CD4-positive, alpha-beta T cell (primary cell): Measurements from ENCODE around the gene PIP5K1B. TPM values are rescaled to one million over a fixed set of nuclear protein-coding genes. Genes with fewer than 3 reads are reported as not detected.

Source experiments
- ATAC-seq: fragments of 200-7000 bp; cut with Tn5 transposase; one replicate; pipeline ENCODE4 v1.10.0; 2022; ENCODE audit warnings: mild to moderate bottlenecking; ENCODE audit not compliant: poor library complexity
- CTCF ChIA-PET: fragments of 350-600 bp; sonication (Branson Sonifier 250); formaldehyde crosslinking; loops from one replicate; lab custom pipeline; 2021; ENCODE audit warnings: antibody characterized with exemption, inconsistent platforms; lab: Charles Lee
- POLR2A ChIA-PET: fragments of 350-600 bp; sonication (Branson Sonifier 250); formaldehyde crosslinking; loops from one replicate; lab custom pipeline; 2021; ENCODE audit warnings: antibody characterized with exemption, inconsistent platforms; lab: Charles Lee
- DNase-seq, 14 experiments: peaks; one replicate each; pipeline ENCODE4 v3.0.0-alpha.2; 2013 to 2020; ENCODE audit warnings: mixed read lengths in 2 of 14
- H3K27ac ChIP-seq, 2 donors: one replicate each; pipeline versions ENCODE4 v1.5.1 to v1.7.0; 2013; ENCODE audit warnings: low read length in 2 of 2, low read depth in 1 of 2, mild to moderate bottlenecking in 1 of 2
- H3K27me3 ChIP-seq, 2 experiments: 1 replicate in 1 of 2; 2 replicates in 1 of 2; pipeline versions ENCODE4 v1.6.1 to v1.7.0; 2013; ENCODE audit warnings: low read length in 2 of 2, control low read depth in 1 of 2, mild to moderate bottlenecking in 1 of 2, moderate library complexity in 1 of 2; ENCODE audit not compliant: insufficient read depth in 2 of 2, control insufficient read depth in 1 of 2
- H3K36me3 ChIP-seq: one replicate; pipeline ENCODE4 v1.6.1; 2013; ENCODE audit warnings: low read length, control low read depth; ENCODE audit not compliant: insufficient read depth
- H3K4me1 ChIP-seq: one replicate; pipeline ENCODE4 v1.6.1; 2013; ENCODE audit warnings: low read length, control low read depth; ENCODE audit not compliant: insufficient read depth
- H3K4me3 ChIP-seq: one replicate; pipeline ENCODE4 v1.5.1; 2013; ENCODE audit warnings: mild to moderate bottlenecking, low read length, moderate library complexity
- H3K9me3 ChIP-seq, 2 experiments: 1 replicate in 1 of 2; 2 replicates in 1 of 2; pipeline versions ENCODE4 v1.6.1 to v1.7.0; 2013; ENCODE audit warnings: low read length in 2 of 2, mild to moderate bottlenecking in 2 of 2, control low read depth in 1 of 2, moderate library complexity in 1 of 2; ENCODE audit not compliant: control insufficient read depth in 1 of 2, insufficient read depth in 1 of 2
- H3K27ac Mint-ChIP-seq: one replicate; pipeline ENCODE4 v1.8.0; 2020; ENCODE audit warnings: mixed read lengths
- H3K27me3 Mint-ChIP-seq: one replicate; pipeline ENCODE4 v1.8.0; 2021; ENCODE audit warnings: mixed read lengths
- H3K36me3 Mint-ChIP-seq: one replicate; pipeline ENCODE4 v1.8.0; 2021; ENCODE audit warnings: low read depth, mixed read lengths
- H3K4me1 Mint-ChIP-seq: one replicate; pipeline ENCODE4 v1.8.0; 2021; ENCODE audit warnings: low read depth, mixed read lengths
- H3K4me3 Mint-ChIP-seq: one replicate; pipeline ENCODE4 v1.8.0; 2020; ENCODE audit warnings: mild to moderate bottlenecking, mixed read lengths
- H3K9me3 Mint-ChIP-seq: one replicate; pipeline ENCODE4 v1.8.0; 2020; ENCODE audit warnings: mixed read lengths
- intact Hi-C, 2 experiments: fragments of 100-400 bp; cut with DNase I in 1 of 2; cut with micrococcal nuclease in 1 of 2; formaldehyde crosslinking; loops; one replicate each; pipeline versions ENCODE4 v1.15.1 to v1.9.0; 2023 to 2025; cut with DNase I, micrococcal nuclease
- total RNA-seq, 174 experiments: library from RNA in 2 of 174; stranded (reverse) in 2 of 174; gene quantifications; one replicate each; pipeline ENCODE4 v1.2.3 and lab custom pipeline; 2021 to 2026
- TF ChIP-seq, protein P1 (sequence below): fragments of 200-600 bp; IDR thresholded peaks from one replicate; pipeline ENCODE4 v1.8.0; 2022; ENCODE audit warnings: antibody characterized with exemption, mild to moderate bottlenecking

PIP5K1B gene
- total RNA-seq, 2 experiments from 2014 or later: not detected

DNA sequence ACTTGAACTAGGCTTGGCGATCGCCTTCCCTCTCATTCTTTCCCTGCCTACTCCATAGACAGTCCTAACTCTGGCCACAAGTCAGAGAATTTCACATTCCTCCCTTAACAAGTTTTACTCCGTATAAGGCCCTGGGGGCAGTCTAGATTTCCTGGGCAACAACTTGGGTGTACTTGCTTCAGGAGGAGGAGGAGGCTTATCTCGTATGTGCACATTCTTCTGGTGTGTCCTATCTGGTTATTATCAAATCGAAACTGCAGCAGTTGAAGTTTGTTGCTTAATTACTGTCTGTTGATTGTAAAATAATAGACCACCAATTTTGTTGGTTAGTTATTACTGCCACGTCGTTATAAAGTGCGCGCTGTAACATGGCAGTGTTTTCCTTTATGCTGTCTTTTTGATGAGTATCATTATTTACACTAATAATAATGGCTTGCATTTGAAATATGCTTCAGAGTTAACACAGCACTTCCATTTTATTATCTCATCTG, 42.0 kb downstream of the PIP5K1B start:
- no peaks in the 10 kb centered on the region for H3K36me3 Mint-ChIP-seq
- TF ChIP-seq, protein P1, sequence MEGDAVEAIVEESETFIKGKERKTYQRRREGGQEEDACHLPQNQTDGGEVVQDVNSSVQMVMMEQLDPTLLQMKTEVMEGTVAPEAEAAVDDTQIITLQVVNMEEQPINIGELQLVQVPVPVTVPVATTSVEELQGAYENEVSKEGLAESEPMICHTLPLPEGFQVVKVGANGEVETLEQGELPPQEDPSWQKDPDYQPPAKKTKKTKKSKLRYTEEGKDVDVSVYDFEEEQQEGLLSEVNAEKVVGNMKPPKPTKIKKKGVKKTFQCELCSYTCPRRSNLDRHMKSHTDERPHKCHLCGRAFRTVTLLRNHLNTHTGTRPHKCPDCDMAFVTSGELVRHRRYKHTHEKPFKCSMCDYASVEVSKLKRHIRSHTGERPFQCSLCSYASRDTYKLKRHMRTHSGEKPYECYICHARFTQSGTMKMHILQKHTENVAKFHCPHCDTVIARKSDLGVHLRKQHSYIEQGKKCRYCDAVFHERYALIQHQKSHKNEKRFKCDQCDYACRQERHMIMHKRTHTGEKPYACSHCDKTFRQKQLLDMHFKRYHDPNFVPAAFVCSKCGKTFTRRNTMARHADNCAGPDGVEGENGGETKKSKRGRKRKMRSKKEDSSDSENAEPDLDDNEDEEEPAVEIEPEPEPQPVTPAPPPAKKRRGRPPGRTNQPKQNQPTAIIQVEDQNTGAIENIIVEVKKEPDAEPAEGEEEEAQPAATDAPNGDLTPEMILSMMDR: no peak
- H3K4me1 Mint-ChIP-seq: no peaks in the 10 kb centered on the region
- Histone ChIP-seq H3K4me1 (no peaks in the 10 kb centered on the region), H3K9me3 (no peaks in the 10 kb centered on the region), H3K36me3 (no peaks in the 10 kb centered on the region), H3K27me3 (no peaks in the 10 kb centered on the region), H3K4me3 (no peak overlapping the region), H3K27ac (no peak overlapping the region)
- no peaks in the 10 kb centered on the region for H3K27me3 Mint-ChIP-seq
- no peak for DNase-seq
- intact Hi-C loops: no loop called here
- H3K4me3 Mint-ChIP-seq: no peak overlapping the region
- POLR2A ChIA-PET: no interaction called here
- no peak overlapping the region for H3K27ac Mint-ChIP-seq
- no peak for ATAC-seq
- H3K9me3 Mint-ChIP-seq: no peaks in the 10 kb centered on the region
- CTCF ChIA-PET: no interaction called here

DNA sequence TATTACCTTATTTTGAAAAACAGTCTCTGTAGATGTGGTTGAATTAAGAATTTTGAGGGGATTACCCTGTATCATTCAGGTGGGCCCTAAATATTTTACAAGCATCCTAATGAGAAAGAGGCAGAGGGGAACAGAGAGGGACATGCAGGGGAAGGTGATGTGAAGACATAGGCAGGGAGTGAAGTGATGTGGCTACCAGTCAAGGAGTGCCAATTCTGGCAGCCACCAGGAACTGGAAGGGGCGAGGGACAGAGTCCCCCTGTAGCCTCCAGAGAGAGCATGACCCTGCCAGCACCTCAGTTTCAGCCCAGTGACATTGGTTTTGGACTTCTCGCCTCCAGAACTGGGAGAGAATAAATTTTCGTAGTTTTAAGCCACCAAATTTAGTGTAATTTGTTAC, 44.1 kb downstream of the PIP5K1B start:
- DNase-seq: no peak
- ChIA-PET POLR2A (no interaction called here), CTCF (no interaction called here)
- no peak for ATAC-seq
- no peaks in the 10 kb centered on the region for H3K36me3 ChIP-seq
- H3K4me3 ChIP-seq: no peak overlapping the region
- no peaks in the 10 kb centered on the region for H3K27me3 ChIP-seq
- no peaks in the 10 kb centered on the region for H3K9me3 ChIP-seq
- H3K36me3 Mint-ChIP-seq: no peaks in the 10 kb centered on the region
- H3K27me3 Mint-ChIP-seq: no peaks in the 10 kb centered on the region
- H3K27ac Mint-ChIP-seq: no peak overlapping the region
- H3K4me1 Mint-ChIP-seq: no peaks in the 10 kb centered on the region
- TF ChIP-seq, protein P1: no peak
- no peaks in the 10 kb centered on the region for H3K4me1 ChIP-seq
- no peak overlapping the region for H3K27ac ChIP-seq
- intact Hi-C loops: no loop called here
- H3K4me3 Mint-ChIP-seq: no peak overlapping the region
- no peaks in the 10 kb centered on the region for H3K9me3 Mint-ChIP-seq

DNA sequence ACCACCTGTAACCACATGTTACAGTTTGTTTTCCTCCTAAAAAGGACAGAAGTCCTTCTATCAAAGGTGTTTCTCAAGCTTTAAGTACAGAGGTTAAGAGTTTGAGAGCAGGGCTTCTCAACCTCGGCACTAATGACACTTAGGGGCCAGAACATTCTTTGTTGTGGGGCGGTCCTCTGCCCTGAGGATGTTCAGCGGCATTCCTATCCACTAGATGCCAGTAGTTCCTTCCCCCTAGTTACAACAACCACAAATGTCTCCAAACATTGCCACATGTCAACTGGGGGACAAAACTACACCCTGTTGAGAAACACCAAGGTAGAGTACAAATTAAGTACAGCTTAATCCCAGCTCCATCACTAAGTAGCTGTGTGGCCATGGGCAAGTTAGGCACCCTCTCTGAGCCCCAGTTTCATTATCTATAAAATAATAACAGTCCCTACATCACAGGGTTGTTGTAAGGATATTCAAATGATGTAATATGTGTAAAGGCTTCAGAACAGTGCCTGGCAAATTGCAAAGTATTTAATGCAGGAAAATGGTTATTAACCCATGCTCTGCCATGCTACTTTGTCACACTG, 44.6 kb downstream of the PIP5K1B start:
- TF ChIP-seq, protein P1: no peak
- CTCF ChIA-PET: no interaction called here
- H3K36me3 Mint-ChIP-seq: no peaks in the 10 kb centered on the region
- H3K4me1 ChIP-seq: no peaks in the 10 kb centered on the region
- intact Hi-C loops: no loop called here
- H3K9me3 ChIP-seq: no peaks in the 10 kb centered on the region
- H3K4me3 Mint-ChIP-seq: no peak overlapping the region
- no peaks in the 10 kb centered on the region for H3K36me3 ChIP-seq
- no peak overlapping the region for H3K4me3 ChIP-seq
- ATAC-seq (no peak), DNase-seq (no peak)
- H3K27me3 Mint-ChIP-seq: peaks cover 2% of the 10 kb centered on the region
- H3K4me1 Mint-ChIP-seq: no peaks in the 10 kb centered on the region
- no peak overlapping the region for H3K27ac ChIP-seq
- no peaks in the 10 kb centered on the region for H3K9me3 Mint-ChIP-seq
- no peak overlapping the region for H3K27ac Mint-ChIP-seq
- POLR2A ChIA-PET: no interaction called here
- no peaks in the 10 kb centered on the region for H3K27me3 ChIP-seq
